Measurements from ENCODE around the gene DNAI1.

- TF ChIP-seq CTCF (IDR thresholded peaks at IDR 0.05) (no peak), POLR2A (IDR thresholded peaks at IDR 0.05) (no peak), POLR2AphosphoS5 (IDR thresholded peaks at IDR 0.05) (no peak)
Measured at GRCh38 chr9:34549407-34549732, 90.8 kb downstream of the DNAI1 start.

Measured in prostate gland (tissue), 2 donors.